Heart left ventricle (tissue), 16 donors: Measurements from ENCODE around the gene NR2F2. TPM values are rescaled to one million over a fixed set of nuclear protein-coding genes. Genes with fewer than 3 reads are reported as not detected.

Experiments used
- ATAC-seq, 4 donors: fragments of 200-7000 bp; cut with Tn5 transposase; one replicate each; pipeline ENCODE4 v1.9.1; 2020 to 2022; ENCODE audit warnings: moderate library complexity in 4 of 4, mild to moderate bottlenecking in 3 of 4, moderate number of reproducible peaks in 1 of 4
- DNase-seq, 5 donors: peaks; one replicate each; pipeline ENCODE4 v3.0.0-alpha.2; 2020
- H3K27ac ChIP-seq, 12 donors: fragments of 200-600 bp; sonication (generic) in 4 of 12; one replicate each; pipeline versions ENCODE4 v1.5.0 to v1.8.0; 2016 to 2022; ENCODE audit warnings: mild to moderate bottlenecking in 2 of 12
- H3K27me3 ChIP-seq, 9 donors: fragments of 200-600 bp; sonication (generic) in 2 of 9; one replicate each; pipeline versions ENCODE4 v1.5.1 to v1.8.0; 2016 to 2022; ENCODE audit warnings: mild to moderate bottlenecking in 3 of 9
- H3K36me3 ChIP-seq, 9 donors: fragments of 200-600 bp; sonication (generic) in 2 of 9; one replicate each; pipeline versions ENCODE4 v1.5.0 to v1.8.0; 2018 to 2022; ENCODE audit warnings: mild to moderate bottlenecking in 2 of 9
- H3K4me1 ChIP-seq, 12 donors: fragments of 200-600 bp; sonication (generic) in 4 of 12; one replicate each; pipeline versions ENCODE4 v1.5.0 to v1.8.0; 2016 to 2022; ENCODE audit warnings: mild to moderate bottlenecking in 3 of 12
- H3K4me3 ChIP-seq, 12 donors: fragments of 200-600 bp; sonication (generic) in 4 of 12; one replicate each; pipeline versions ENCODE4 v1.5.0 to v1.8.0; 2017 to 2022; ENCODE audit warnings: mild to moderate bottlenecking in 9 of 12, moderate library complexity in 4 of 12
- H3K9me3 ChIP-seq, 12 donors: fragments of 200-600 bp; sonication (generic) in 4 of 12; one replicate each; pipeline versions ENCODE4 v1.5.0 to v1.8.0; 2016 to 2022; ENCODE audit warnings: mild to moderate bottlenecking in 1 of 12
- CTCF ChIP-seq, 12 donors: fragments of 200-600 bp; sonication (generic) in 4 of 12; IDR thresholded peaks; one replicate each; pipeline versions ENCODE4 v1.5.0 to v1.8.0; 2018 to 2022; ENCODE audit warnings: antibody characterized with exemption in 12 of 12, mild to moderate bottlenecking in 5 of 12
- POLR2A ChIP-seq, 2 donors: fragments of 450-650 bp; IDR thresholded peaks; one replicate each; pipeline ENCODE4 v1.6.1; 2017; ENCODE audit warnings: antibody characterized with exemption in 2 of 2, mild to moderate bottlenecking in 2 of 2, moderate library complexity in 2 of 2
- WGBS, 4 donors: extraction: QIAGEN DNeasy Blood & Tissue Kit in 2 of 4; methylation state at CpG; one replicate each; pipeline versions ENCODE4 v1.1.5 to v1.1.7; 2013 to 2018; 5-methylcytosine and 5-hydroxymethylcytosine counted together
- intact Hi-C, 10 donors: fragments of 100-400 bp; cut with DNase I; formaldehyde crosslinking; loops; one replicate each; pipeline versions ENCODE4 v1.11.1 to v1.14.2; 2022
- polyA plus RNA-seq, 2 donors: library from polyadenylated mRNA; stranded (reverse); fragments of 200-250 nt; gene quantifications; one replicate each; pipeline ENCODE4 v1.2.3, GENCODE V29; 2013
- total RNA-seq, 9 donors: library from RNA; depleted of rRNA in 2 of 9; stranded (reverse); fragments of >200 nt in 2 of 9; fragmentation: NEBNext Ultra II Directional in 3 of 9; extraction: Animal tissue kit (Norgen Biotek cat#: 25700) in 3 of 9; gene quantifications; one replicate each; pipeline versions ENCODE4 v1.1.0 to v1.2.4, GENCODE V29; 2016 to 2023
- donor health status: ischemic (EF 13 %, LVEDD 7.1; RV severe dilation, severe dysfunction).
- donor health status: healthy with polysubstance abuse.
- donor health status: DM: no; HTN: yes; CAD: no.
- donor health status: DM: no; HTN: no; CAD: no.
- donor health status: ischemic (EF 25% LVEDD 6.9; RV normal size, moderate dysfunction).
- donor health status: ischemic (EF 25% LVEDD 5.7; RV mildly dilated, moderate dysfunction).
- donor health status: healthy.
- donor health status: DM: yes; HTN: yes; CAD: no.
- donor health status: ischemic (EF 35%, LVEDD 5.7; RV mildly dilated, moderate dysfunction).
- donor health status: nonischemic (EF 11% LVEDD 7.7; RV severe dilation, severe dysfunction).
- donor health status: DM: yes; HTN: yes; CAD: no.
- donor health status: PGD.
- donor health status: ischemic (EF 29% LVEDD 5.4; RV normal size, mild dysfunction).
- donor health status: nonischemic (EF 23%, LVEDD 6.1; RV moderate dilation, normal function).

The NR2F2 gene
- total and polyA plus RNA-seq, 11 donors, result 11.8 to 22.4 (median 16.1) TPM

- H3K27ac ChIP-seq, result peak overlapping the region in 11 of 12 donors; percentile 12 to 79 (median 47)
- DNase-seq, result peak in 2 of 5 donors; percentile 41 to 69
- WGBS, 4 donors, result 12 to 30% (median 25%) methylated on average over 35 to 57 of the region's 57 CpGs
- ATAC-seq, result peak in 3 of 4 donors; percentile 31 to 47 (median 34)
- peak overlapping the region; percentile 29 to 70 (median 50) for H3K4me3 ChIP-seq
- peaks cover 0 to 40% (median 22%) of the 10 kb centered on the region in 12 donors for H3K4me1 ChIP-seq
- peaks cover 4 to 96% (median 56%) of the 10 kb centered on the region in 9 donors for H3K27me3 ChIP-seq
- H3K36me3 ChIP-seq, result no peaks in the 10 kb centered on the region
- intact Hi-C loops, result loop anchor here (5.0 to 10.0 kb wide), 15 partner anchors 52 to 1688 kb away; no protein-coding TSS in a partner anchor
- TF ChIP-seq POLR2A (IDR thresholded peaks at IDR 0.05) (no peak), CTCF (IDR thresholded peaks at IDR 0.05) (no peak)
- H3K9me3 ChIP-seq, result no peaks in the 10 kb centered on the region
Observed at GRCh38 chr15:96359616-96360521, 29.4 kb downstream of the NR2F2 start.

GRCh38 chr15:96360581-96361308 is 30.2 kb downstream of the NR2F2 start:
- Histone ChIP-seq H3K36me3 (no peaks in the 10 kb centered on the region), H3K27ac (peak overlapping the region in 4 of 12 donors; percentile 7 to 79 (median 28)), H3K4me3 (peak overlapping the region in 11 of 12 donors; percentile 29 to 70 (median 50)), H3K9me3 (no peaks in the 10 kb centered on the region), H3K27me3 (peaks cover 6 to 98% (median 64%) of the 10 kb centered on the region in 9 donors), H3K4me1 (peaks cover 0 to 37% (median 19%) of the 10 kb centered on the region in 12 donors)
- 12 to 31% (median 25%) methylated on average over 33 to 37 of the region's 37 CpGs for WGBS, 4 donors
- intact Hi-C loops, result loop anchor here in 2 of 10 donors (5.0 to 10.0 kb wide), 2 partner anchors 52 to 224 kb away; no protein-coding TSS in a partner anchor
- TF ChIP-seq CTCF (IDR thresholded peaks at IDR 0.05) (no peak), POLR2A (IDR thresholded peaks at IDR 0.05) (no peak)
- DNase-seq (peak in 1 of 5 donors; percentile 64), ATAC-seq (no peak)

- H3K27me3 ChIP-seq, result peaks cover 11 to 96% (median 66%) of the 10 kb centered on the region in 9 donors
- TF ChIP-seq CTCF (IDR thresholded peaks at IDR 0.05) (no peak), POLR2A (IDR thresholded peaks at IDR 0.05) (no peak)
- intact Hi-C loops, result loop anchor here in 3 of 10 donors (2.0 to 10.0 kb wide), 3 partner anchors 47 to 223 kb away; no protein-coding TSS in a partner anchor
- no peaks in the 10 kb centered on the region for H3K9me3 ChIP-seq
- peaks cover 0 to 33% (median 17%) of the 10 kb centered on the region in 12 donors for H3K4me1 ChIP-seq
- no peaks in the 10 kb centered on the region for H3K36me3 ChIP-seq
- ATAC-seq, result no peak
- 38 to 67% (median 58%) methylated on average over 26 to 34 of the region's 34 CpGs for WGBS, 4 donors
- peak overlapping the region in 5 of 12 donors; percentile 45 to 68 (median 60) for H3K4me3 ChIP-seq
- no peak overlapping the region for H3K27ac ChIP-seq
- DNase-seq, result no peak
Observed at GRCh38 chr15:96361309-96362010, 31.0 kb downstream of the NR2F2 start.
